Ovary (tissue), 9 donors: ENCODE results near the gene KCTD10. TPM values are rescaled to one million over a fixed set of nuclear protein-coding genes. Genes with fewer than 3 reads are reported as not detected.
"Not testable (repeated sequence)": the region's sequence is repeated elsewhere in the genome, so short reads cannot be mapped to it uniquely, and the experiment has no call there.

Experiments
- DNase-seq, 5 donors: peaks; one replicate each; pipeline ENCODE4 v3.0.0-alpha.2; 2019 to 2020
- H3K27ac ChIP-seq, 2 donors: fragments of 200-600 bp; one replicate each; pipeline versions ENCODE4 v1.5.1 to v1.8.0; 2019 to 2022
- H3K27me3 ChIP-seq: fragments of 200-600 bp; one replicate; pipeline ENCODE4 v1.8.0; 2022
- H3K36me3 ChIP-seq: fragments of 200-600 bp; sonication (generic); one replicate; pipeline ENCODE4 v1.5.1; 2019
- H3K4me1 ChIP-seq: one replicate; pipeline ENCODE4 v1.8.1; 2013; ENCODE audit warnings: mild to moderate bottlenecking, moderate library complexity; ENCODE audit not compliant: insufficient read depth
- H3K4me3 ChIP-seq: fragments of 200-600 bp; sonication (generic); one replicate; pipeline ENCODE4 v1.5.1; 2017
- H3K9me3 ChIP-seq, 2 donors: fragments of 200-600 bp in 1 of 2; sonication (generic) in 1 of 2; one replicate each; pipeline versions ENCODE4 v1.5.1 to v1.8.1; 2013 to 2019; ENCODE audit warnings: mild to moderate bottlenecking in 1 of 2, moderate library complexity in 1 of 2
- CTCF ChIP-seq, 3 donors: fragments of 450-650 bp in 2 of 3; fragments of 200-600 bp in 1 of 3; IDR thresholded peaks; one replicate each; pipeline versions ENCODE4 v1.5.1 to v1.8.0; 2016 to 2022; ENCODE audit warnings: antibody characterized with exemption in 3 of 3, mild to moderate bottlenecking in 1 of 3
- EP300 ChIP-seq: sonication (generic); formaldehyde crosslinking; IDR thresholded peaks from one replicate; pipeline ENCODE4 v1.6.1; 2017; ENCODE audit warnings: antibody characterized with exemption
- POLR2A ChIP-seq: fragments of 450-650 bp; IDR thresholded peaks from one replicate; pipeline ENCODE4 v1.6.1; 2017; ENCODE audit warnings: antibody characterized with exemption, mild to moderate bottlenecking, moderate library complexity
- WGBS, 3 donors: extraction: QIAGEN DNeasy Blood & Tissue Kit in 1 of 3; methylation state at CpG; one replicate each; pipeline versions ENCODE4 v1.1.5 to v1.1.7; 2013 to 2017; 5-methylcytosine and 5-hydroxymethylcytosine counted together
- intact Hi-C, 4 donors: fragments of 100-400 bp; cut with DNase I; formaldehyde crosslinking; loops; one replicate each; pipeline versions ENCODE4 v1.11.0 to v1.15.1; 2022 to 2023
- polyA plus RNA-seq, 2 donors: library from polyadenylated mRNA; stranded (reverse); fragments of 200-250 nt in 1 of 2; fragments of 350-450 nt in 1 of 2; fragmentation: Illumina TruSeq in 1 of 2; extraction: RNeasy Lipid Tissue Mini Kit (QIAGEN cat#74804) in 1 of 2; gene quantifications; one replicate each; pipeline ENCODE4 v1.2.3, GENCODE V29; 2013 to 2014
- total RNA-seq, 7 donors: library from RNA; depleted of rRNA in 2 of 7; stranded (reverse); fragments of >200 nt in 2 of 7; fragmentation: NEBNext Ultra II Directional in 3 of 7; extraction: Animal tissue kit (Norgen Biotek cat#: 25700) in 3 of 7; gene quantifications; one replicate each; pipeline versions ENCODE4 v1.1.0 to v1.2.4, GENCODE V29; 2016 to 2023
- donor health status: DM: no; HTN: no; CAD: no; lungs with moderate emphysema.
- donor health status: DM: no; HTN: no; CAD: no.
- donor health status: Bipolar disorder and iron deficiency.
- donor health status: DM: yes; HTN: yes; CAD: no.
- donor health status: DM: no; HTN: no; CAD: no.
- donor health status: DM: yes; HTN: yes; CAD: no.

The KCTD10 gene
- total and polyA plus RNA-seq, 9 donors = 21.6 to 70.6 (median 38.0) TPM

- intact Hi-C loops = loop anchor here in 1 of 4 donors (10.0 kb wide), 1 partner anchor 363 kb away; no protein-coding TSS in a partner anchor
- DNase-seq = no peak
- no peaks in the 10 kb centered on the region for H3K36me3 ChIP-seq
- H3K27me3 ChIP-seq = no peaks in the 10 kb centered on the region
- H3K4me3 ChIP-seq = no peak overlapping the region
- no peaks in the 10 kb centered on the region for H3K9me3 ChIP-seq
- 31 to 50% (median 46%) methylated on average over 10 of the region's 10 CpGs for WGBS, 3 donors
- no peak for TF ChIP-seq EP300
- TF ChIP-seq POLR2A = no peak
- TF ChIP-seq CTCF (IDR thresholded peaks at IDR 0.05) = no peak
- no peak overlapping the region for H3K27ac ChIP-seq
- H3K4me1 ChIP-seq = no peaks in the 10 kb centered on the region
These were observed 54.8 kb downstream of the KCTD10 start for GRCh38 chr12:109422251-109422650.

- TF ChIP-seq EP300 (no peak), CTCF (IDR thresholded peaks at IDR 0.05) (no peak), POLR2A (no peak)
- no peak overlapping the region for H3K27ac ChIP-seq
- intact Hi-C loops = loop anchor here in 1 of 4 donors (10.0 kb wide), 1 partner anchor 363 kb away; no protein-coding TSS in a partner anchor
- no peaks in the 10 kb centered on the region for H3K4me1 ChIP-seq
- H3K36me3 ChIP-seq = no peaks in the 10 kb centered on the region
- DNase-seq = no peak
- WGBS, 3 donors = 71 to 82% (median 77%) methylated on average over 8 of the region's 8 CpGs
- no peaks in the 10 kb centered on the region for H3K27me3 ChIP-seq
- H3K4me3 ChIP-seq = no peak overlapping the region
- no peaks in the 10 kb centered on the region for H3K9me3 ChIP-seq
These were observed 55.6 kb downstream of the KCTD10 start for GRCh38 chr12:109421355-109422087.

DNA sequence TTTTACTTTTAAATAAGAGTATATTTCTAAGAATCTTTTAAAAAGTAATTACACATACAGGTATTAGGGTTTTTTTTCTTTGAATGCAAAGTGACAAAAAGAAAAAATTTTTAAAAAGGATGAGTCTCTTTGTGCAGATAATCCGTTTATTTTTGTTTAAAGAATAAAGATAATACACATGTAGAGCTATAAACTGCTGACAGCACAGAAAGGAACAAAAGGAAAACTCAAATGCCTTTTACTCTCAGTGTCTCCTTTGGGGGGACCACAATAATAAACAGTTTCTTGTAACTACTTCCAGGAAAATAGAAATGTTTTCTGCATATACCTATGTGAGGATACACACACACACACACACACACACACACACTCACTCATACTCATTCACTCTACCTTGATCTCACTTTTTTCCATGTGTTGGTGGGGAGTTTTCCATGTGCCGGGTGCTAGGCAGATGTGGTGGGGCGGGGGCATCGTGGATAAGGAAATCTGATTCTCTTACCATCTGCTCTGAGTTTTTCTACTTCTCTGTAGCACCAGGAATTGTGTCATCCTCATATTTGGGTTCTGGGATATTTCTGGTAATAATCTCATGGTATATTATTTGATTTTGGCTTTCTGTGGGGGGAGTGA lies 58.1 kb downstream of the KCTD10 start:
- Histone ChIP-seq H3K27ac (no peak overlapping the region), H3K36me3 (no peaks in the 10 kb centered on the region), H3K4me3 (no peak overlapping the region), H3K4me1 (no peaks in the 10 kb centered on the region), H3K27me3 (no peaks in the 10 kb centered on the region), H3K9me3 (no peaks in the 10 kb centered on the region)
- TF ChIP-seq EP300 (no peak), CTCF (IDR thresholded peaks at IDR 0.05) (no peak), POLR2A (no peak)
- 48 to 71% (median 50%) methylated on average over 4 of the region's 4 CpGs for WGBS, 3 donors
- intact Hi-C loops = no loop called here
- DNase-seq = no peak

GRCh38 chr12:109406147-109406546 lies 71.0 kb downstream of the KCTD10 start:
- H3K27me3 ChIP-seq, H3K27ac ChIP-seq, DNase-seq, intact Hi-C loops, H3K4me1 ChIP-seq, H3K36me3 ChIP-seq, H3K4me3 ChIP-seq, H3K9me3 ChIP-seq: not testable (repeated sequence)
- 94 to 98% (median 97%) methylated on average over 4 of the region's 4 CpGs for WGBS, 3 donors

GRCh38 chr12:109404841-109405240 lies 72.3 kb downstream of the KCTD10 start:
- H3K36me3 ChIP-seq, H3K4me3 ChIP-seq, H3K27ac ChIP-seq, intact Hi-C loops, H3K9me3 ChIP-seq, H3K27me3 ChIP-seq, DNase-seq, H3K4me1 ChIP-seq: not testable (repeated sequence)
- 93 to 99% (median 97%) methylated on average over 2 of the region's 2 CpGs for WGBS, 3 donors

Other genes starting within 250 kb of the KCTD10 start
- gene FOXN4, start 168.0 kb downstream of the KCTD10 start, total RNA-seq = under 1 TPM in 2 of 7 donors, not detected in 5; 0.20 to 0.80 TPM
- gene FOXN4, start 168.0 kb downstream of the KCTD10 start, polyA plus RNA-seq = under 1 TPM in 1 of 2 donors, not detected in 1; 0.05 TPM
- under 1 TPM in 2 of 7 donors, not detected in 5; 0.12 to 0.34 TPM for gene MYO1H, start 129.4 kb downstream of the KCTD10 start, total RNA-seq
- gene MYO1H, start 129.4 kb downstream of the KCTD10 start, polyA plus RNA-seq = under 1 TPM in 1 of 2 donors, not detected in 1; 0.12 TPM
- gene UBE3B, start 334 bp upstream of the KCTD10 start, total RNA-seq = 10 to 100 TPM; 21.9 to 53.4 (median 33.5) TPM
- 10 to 100 TPM; 12.1 to 27.8 TPM for gene UBE3B, start 334 bp upstream of the KCTD10 start, polyA plus RNA-seq
- gene MMAB, start 96.2 kb upstream of the KCTD10 start, total RNA-seq = 10 to 100 TPM; 20.2 to 94.9 (median 41.0) TPM
- gene MMAB, start 96.2 kb upstream of the KCTD10 start, polyA plus RNA-seq = 10 to 100 TPM; 21.5 to 33.2 TPM
- gene MVK, start 96.5 kb upstream of the KCTD10 start, total RNA-seq = 10 to 100 TPM in 5 of 7 donors, 1 to 10 TPM in 2; 7.4 to 66.4 (median 18.6) TPM
- 10 to 100 TPM; 14.0 to 21.1 TPM for gene MVK, start 96.5 kb upstream of the KCTD10 start, polyA plus RNA-seq
- gene FAM222A, start 236.5 kb upstream of the KCTD10 start, total RNA-seq = 10 to 100 TPM in 5 of 7 donors, 1 to 10 TPM in 2; 7.2 to 28.4 (median 15.3) TPM
- gene FAM222A, start 236.5 kb upstream of the KCTD10 start, polyA plus RNA-seq = 10 to 100 TPM in 1 of 2 donors, 1 to 10 TPM in 1; 4.8 to 11.5 TPM